Measurements from ENCODE around the gene IFNA6.
A peak's percentile ranks its signal among the peaks of the same experiment; 100 is the strongest.

IFNA6 gene

GRCh38 chr9:21340735-21341134 lies 10.0 kb downstream of the IFNA6 start:
- Histone ChIP-seq H3K36me3 (ENCODE audit: insufficient read depth, low read length) (no peaks in the 10 kb centered on the region), H3K27me3 (ENCODE audit: insufficient read depth, low read length, poor library complexity, severe bottlenecking) (no peaks in the 10 kb centered on the region)
- TF ChIP-seq CTCF (conservative IDR thresholded peaks at IDR 0.05; ENCODE audit: low read length) = no peak
- TF ChIP-seq EZH2phosphoT487 (IDR thresholded peaks at IDR 0.05; ENCODE audit: borderline replicate concordance) = no peak

GRCh38 chr9:21336457-21336856 lies 14.2 kb downstream of the IFNA6 start:
- Histone ChIP-seq H3K79me2 (ENCODE audit: insufficient read depth, low read length) (peaks cover 37% of the 10 kb centered on the region), H3K4me1 (ENCODE audit: insufficient read depth, low read length, poor library complexity, severe bottlenecking) (peaks cover 8% of the 10 kb centered on the region), H3F3A (ENCODE audit: low read depth) (no peaks in the 10 kb centered on the region), H3K9me3 (ENCODE audit: insufficient read depth, low read depth, low read length) (no peaks in the 10 kb centered on the region), H2AFZ (ENCODE audit: low read length) (0 out of 2 replicates have a peak overlapping the region, but pooled peaks have one; percentile 23), H3K36me3 (ENCODE audit: insufficient read depth, low read length) (no peaks in the 10 kb centered on the region), H3K4me2 (ENCODE audit: low read depth, low read length, poor library complexity, severe bottlenecking) (no peak overlapping the region), H3K27me3 (ENCODE audit: insufficient read depth, low read length, poor library complexity, severe bottlenecking) (no peaks in the 10 kb centered on the region), H3K9me2 (replicated peaks; ENCODE audit: low read depth, low read length) (no peaks in the 10 kb centered on the region), H3K4me3 (ENCODE audit: low read length, poor library complexity, severe bottlenecking) (no peak overlapping the region), H3K9ac (ENCODE audit: low read depth, low read length, poor library complexity, severe bottlenecking) (no peak overlapping the region), H4K20me1 (ENCODE audit: insufficient read depth, low read length, poor library complexity, severe bottlenecking) (peaks cover 27% of the 10 kb centered on the region)
- no peak for TF ChIP-seq EZH2phosphoT487 (IDR thresholded peaks at IDR 0.05; ENCODE audit: borderline replicate concordance)
- TF ChIP-seq CTCF (conservative IDR thresholded peaks at IDR 0.05; ENCODE audit: low read length) = peak; percentile 27; the same call in 1 of the 2 replicates

More at GRCh38 chr9:21340735-21341134, 10.0 kb downstream of the IFNA6 start:
- H3K4me3 ChIP-seq (ENCODE audit: low read length, poor library complexity, severe bottlenecking) = no peak overlapping the region
- no peaks in the 10 kb centered on the region for H3K4me1 ChIP-seq (ENCODE audit: insufficient read depth, low read length, poor library complexity, severe bottlenecking)
- H3F3A ChIP-seq (ENCODE audit: low read depth) = no peaks in the 10 kb centered on the region
- no peaks in the 10 kb centered on the region for H3K79me2 ChIP-seq (ENCODE audit: insufficient read depth, low read length)
- no peaks in the 10 kb centered on the region for H3K9me3 ChIP-seq (ENCODE audit: insufficient read depth, low read depth, low read length)
- H2AFZ ChIP-seq (ENCODE audit: low read length) = no peak overlapping the region
- H3K9me2 ChIP-seq (replicated peaks; ENCODE audit: low read depth, low read length) = no peaks in the 10 kb centered on the region
- no peak overlapping the region for H3K9ac ChIP-seq (ENCODE audit: low read depth, low read length, poor library complexity, severe bottlenecking)
- no peak overlapping the region for H3K4me2 ChIP-seq (ENCODE audit: low read depth, low read length, poor library complexity, severe bottlenecking)
- no peaks in the 10 kb centered on the region for H4K20me1 ChIP-seq (ENCODE audit: insufficient read depth, low read length, poor library complexity, severe bottlenecking)

GRCh38 chr9:21334701-21335632 lies 15.7 kb downstream of the IFNA6 start, which contains the start of gene KLHL9:
Gene KLHL9 (minus strand): TSS chr9:21335404. CDS start chr9:21334859, 545 bp downstream.
- Histone ChIP-seq H3K9me3 (ENCODE audit: insufficient read depth, low read depth, low read length) (no peaks in the 10 kb centered on the region), H3F3A (ENCODE audit: low read depth) (no peaks in the 10 kb centered on the region), H3K9ac (ENCODE audit: low read depth, low read length, poor library complexity, severe bottlenecking) (peak within 1 kb of the TSS; percentile 96), H4K20me1 (ENCODE audit: insufficient read depth, low read length, poor library complexity, severe bottlenecking) (peaks cover 37% of the 10 kb centered on the region), H3K36me3 (ENCODE audit: insufficient read depth, low read length) (no peaks in the 10 kb centered on the region), H3K9me2 (replicated peaks; ENCODE audit: low read depth, low read length) (no peaks in the 10 kb centered on the region), H3K27me3 (ENCODE audit: insufficient read depth, low read length, poor library complexity, severe bottlenecking) (no peaks in the 10 kb centered on the region), H2AFZ (ENCODE audit: low read length) (peak within 1 kb of the TSS; percentile 82), H3K4me2 (ENCODE audit: low read depth, low read length, poor library complexity, severe bottlenecking) (peak within 1 kb of the TSS; percentile 77), H3K79me2 (ENCODE audit: insufficient read depth, low read length) (peaks cover 51% of the 10 kb centered on the region), H3K4me1 (ENCODE audit: insufficient read depth, low read length, poor library complexity, severe bottlenecking) (peaks cover 8% of the 10 kb centered on the region), H3K4me3 (ENCODE audit: low read length, poor library complexity, severe bottlenecking) (peak within 1 kb of the TSS; percentile 81)
- TF ChIP-seq CTCF (conservative IDR thresholded peaks at IDR 0.05; ENCODE audit: low read length) = no peak
- no peak for TF ChIP-seq EZH2phosphoT487 (IDR thresholded peaks at IDR 0.05; ENCODE audit: borderline replicate concordance)
